GM19438 (cell line): ENCODE measurements around the gene GALR3.

Experiments
- ATAC-seq: cut with Tn5 transposase; IDR thresholded peaks from one replicate; pipeline ENCODE4 v1.9.1; 2021; ENCODE audit warnings: low read depth; ENCODE audit not compliant: unreplicated experiment

GALR3 gene

DNA sequence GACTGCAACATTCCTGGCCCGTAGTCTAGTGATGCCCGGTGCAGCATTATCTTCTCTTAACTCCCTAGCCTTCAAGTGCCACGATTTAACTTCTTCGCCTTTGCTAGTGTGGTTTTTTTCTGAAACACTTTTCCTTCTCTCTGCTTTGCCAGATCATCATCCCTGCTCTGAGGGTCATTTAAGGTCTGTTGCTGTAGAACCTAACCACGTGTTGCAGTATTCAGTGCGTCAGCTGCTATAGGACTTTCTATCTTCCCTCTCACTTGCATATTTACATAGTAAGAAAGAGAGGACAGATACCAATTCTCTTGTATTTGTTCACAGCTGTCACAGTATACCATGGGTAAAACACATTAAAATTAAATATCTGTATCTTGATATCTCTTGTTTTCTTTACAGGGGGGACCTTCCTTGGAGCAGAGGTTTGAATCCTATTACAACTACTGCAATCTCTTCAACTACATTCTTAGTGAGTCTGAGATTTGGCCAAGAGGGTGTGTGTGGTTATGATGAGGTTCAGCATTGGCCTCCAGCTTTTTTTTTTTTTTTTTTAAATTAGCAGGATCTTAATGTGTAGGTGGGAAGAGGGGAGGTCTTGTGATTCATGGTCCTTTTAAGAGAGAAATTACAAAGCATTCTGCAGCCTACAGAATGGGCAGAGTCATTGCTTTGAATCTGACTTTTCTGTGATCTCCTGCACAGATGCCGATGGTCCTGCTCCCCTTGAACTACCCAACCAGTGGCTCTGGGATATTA, 39.6 kb downstream of the GALR3 start:
- no peak for ATAC-seq

DNA sequence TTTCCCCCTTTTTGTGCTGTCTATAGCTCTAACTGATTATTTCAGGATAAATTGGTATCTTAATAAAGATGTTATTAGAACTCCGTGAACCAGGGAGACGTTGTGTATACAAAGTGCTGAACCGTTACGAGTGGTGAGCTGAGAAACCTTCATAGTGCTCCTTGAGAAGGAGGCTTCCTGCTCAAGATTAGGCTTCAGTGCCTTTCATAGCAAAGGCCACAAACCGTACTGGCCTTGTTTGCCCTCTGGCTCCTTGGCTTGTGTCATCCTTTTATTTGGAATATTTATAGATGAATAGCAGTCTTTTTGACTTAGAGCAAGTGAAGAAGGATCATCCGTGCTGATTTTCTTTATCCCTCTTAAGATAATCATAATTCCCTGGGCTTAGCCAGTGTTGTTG, 42.3 kb downstream of the GALR3 start:
- no peak for ATAC-seq

DNA sequence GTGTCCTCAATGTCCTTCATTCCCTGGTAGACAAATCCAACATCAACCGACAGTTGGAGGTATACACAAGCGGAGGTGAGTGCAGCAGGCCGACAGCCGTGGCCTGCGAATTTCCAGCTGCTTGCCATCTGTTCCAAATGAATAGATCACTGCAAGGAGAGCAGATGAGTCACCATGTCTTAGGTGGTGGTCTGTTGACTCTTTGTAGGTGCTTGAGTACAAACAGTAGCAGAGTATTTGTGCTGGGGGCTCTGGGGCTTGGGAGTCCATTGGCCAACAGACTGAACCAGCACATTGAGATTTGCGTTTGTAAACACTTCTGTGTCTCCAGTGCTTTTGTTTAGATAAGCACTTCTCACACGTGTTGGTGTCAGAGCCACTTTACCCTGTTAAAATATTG, 47.1 kb downstream of the GALR3 start:
- ATAC-seq: no peak
